ENCODE results near the gene ACTR2.

DNA sequence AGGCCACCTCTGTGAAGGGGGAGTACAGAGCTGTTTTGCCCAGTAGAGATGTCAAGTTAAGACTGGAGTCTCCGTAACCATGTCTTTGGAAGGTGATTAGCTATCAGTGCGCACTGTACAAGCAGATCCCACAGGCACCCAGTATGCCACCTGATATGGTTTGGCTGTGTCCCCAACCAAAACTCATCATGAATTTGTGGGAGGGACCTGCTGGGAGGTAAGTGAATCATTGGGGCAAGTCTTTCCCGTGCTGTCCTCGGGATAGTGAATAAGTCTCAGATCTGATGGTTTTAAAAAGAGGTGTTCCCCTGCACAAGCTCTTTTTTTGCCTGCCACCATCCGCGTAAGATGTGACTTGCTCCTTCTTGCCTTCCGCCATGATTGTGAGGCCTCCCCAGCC, 90.2 kb downstream of the ACTR2 start:
- TF ChIP-seq POLR2AphosphoS5 (IDR thresholded peaks at IDR 0.05; ENCODE audit: low read depth, low read length) (no peak), POLR2A (IDR thresholded peaks at IDR 0.05; ENCODE audit: low read depth, low read length) (no peak)

All from GM12891 (cell line).